GM19463 (cell line): ENCODE measurements around the gene SCUBE1.

ENCODE experiments used
- ATAC-seq: cut with Tn5 transposase; IDR thresholded peaks from one replicate; pipeline ENCODE4 v1.9.1; 2021; ENCODE audit warnings: mild to moderate bottlenecking, moderate library complexity; ENCODE audit not compliant: unreplicated experiment

The SCUBE1 gene

GRCh38 chr22:43343262-43343669 lies at the start of gene SCUBE1:
SCUBE1 (minus strand) TSS chr22:43343372; CDS start chr22:43343261, 111 bp downstream.
- ATAC-seq = no peak

GRCh38 chr22:43392385-43392989 lies 49.3 kb upstream of the SCUBE1 start:
- no peak for ATAC-seq

GRCh38 chr22:43391306-43391705 lies 48.1 kb upstream of the SCUBE1 start:
- ATAC-seq = no peak

- ATAC-seq = no peak
Observed at GRCh38 chr22:43390872-43391271, 47.7 kb upstream of the SCUBE1 start.

- ATAC-seq = no peak
Observed at GRCh38 chr22:43390166-43390565, 47.0 kb upstream of the SCUBE1 start.

- no peak for ATAC-seq
Observed at GRCh38 chr22:43389227-43389836, 46.2 kb upstream of the SCUBE1 start.

GRCh38 chr22:43388420-43388851 lies 45.3 kb upstream of the SCUBE1 start:
- ATAC-seq = no peak

- ATAC-seq = no peak
Observed at GRCh38 chr22:43387815-43388214, 44.6 kb upstream of the SCUBE1 start.

- no peak for ATAC-seq
Observed at GRCh38 chr22:43385770-43386641, 42.8 kb upstream of the SCUBE1 start.

- ATAC-seq = no peak
Observed at GRCh38 chr22:43384863-43385262, 41.7 kb upstream of the SCUBE1 start.

GRCh38 chr22:43381693-43382092 lies 38.5 kb upstream of the SCUBE1 start:
- ATAC-seq = no peak

GRCh38 chr22:43377896-43378704 lies 34.9 kb upstream of the SCUBE1 start:
- no peak for ATAC-seq

GRCh38 chr22:43377548-43377895 lies 34.4 kb upstream of the SCUBE1 start:
- ATAC-seq = no peak

- ATAC-seq = no peak
Observed at GRCh38 chr22:43376765-43377547, 33.8 kb upstream of the SCUBE1 start.

- ATAC-seq = no peak
Observed at GRCh38 chr22:43375951-43376455, 32.8 kb upstream of the SCUBE1 start.

- no peak for ATAC-seq
Observed at GRCh38 chr22:43370036-43370435, 26.9 kb upstream of the SCUBE1 start.

GRCh38 chr22:43365715-43366440 lies 22.7 kb upstream of the SCUBE1 start:
- ATAC-seq = no peak

- ATAC-seq = no peak
Observed at GRCh38 chr22:43364169-43364435, 20.9 kb upstream of the SCUBE1 start.

- no peak for ATAC-seq
Observed at GRCh38 chr22:43363315-43364168, 20.4 kb upstream of the SCUBE1 start.
